NCI-H1436 treated with DMSO at 0.1 percent for 48 hours (cell line): ENCODE results near the gene AMZ1.
"Not testable (repeated sequence)": the region's sequence is repeated elsewhere in the genome, so short reads cannot be mapped to it uniquely, and the experiment has no call there.

Experiments
- DNase-seq: peaks from one replicate; lab custom pipeline; 2025; lab: John Stamatoyannopoulos, UW

AMZ1 gene

DNA sequence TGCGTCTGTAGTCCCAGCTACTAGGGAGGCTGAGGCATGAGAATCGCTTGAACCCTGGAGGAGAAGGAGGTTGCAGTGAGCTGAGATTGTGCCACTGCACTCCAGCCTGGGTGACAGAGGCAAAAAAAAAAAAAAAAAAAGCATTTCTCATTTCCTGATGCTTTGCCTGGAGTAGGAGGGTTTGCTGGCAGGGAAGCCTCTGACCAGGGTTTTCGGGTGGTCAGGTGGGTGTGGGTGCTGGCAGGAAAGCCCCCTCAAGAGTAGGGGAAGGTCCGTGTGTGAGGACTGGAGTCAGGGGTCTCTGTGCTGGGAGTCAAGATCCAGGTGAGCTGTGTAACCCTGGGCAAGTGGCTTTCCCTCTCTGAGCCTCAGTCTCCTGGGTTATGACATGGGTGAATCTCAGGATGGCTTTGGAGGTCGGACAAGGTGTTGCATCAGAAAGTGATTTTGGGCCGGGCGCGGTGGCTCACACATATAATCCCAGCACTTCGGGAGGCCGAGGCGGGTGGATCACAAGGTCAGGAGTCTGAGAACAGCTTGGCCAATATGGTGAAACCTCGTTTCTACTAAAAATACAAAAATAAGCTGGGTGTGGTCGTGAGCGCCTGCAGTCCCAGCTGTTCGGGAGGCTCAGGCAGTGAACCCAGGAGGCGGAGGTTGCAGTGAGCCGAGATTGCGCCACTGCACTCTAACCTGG lies 3.2 kb downstream of the AMZ1 start:
- no peak for DNase-seq

DNA sequence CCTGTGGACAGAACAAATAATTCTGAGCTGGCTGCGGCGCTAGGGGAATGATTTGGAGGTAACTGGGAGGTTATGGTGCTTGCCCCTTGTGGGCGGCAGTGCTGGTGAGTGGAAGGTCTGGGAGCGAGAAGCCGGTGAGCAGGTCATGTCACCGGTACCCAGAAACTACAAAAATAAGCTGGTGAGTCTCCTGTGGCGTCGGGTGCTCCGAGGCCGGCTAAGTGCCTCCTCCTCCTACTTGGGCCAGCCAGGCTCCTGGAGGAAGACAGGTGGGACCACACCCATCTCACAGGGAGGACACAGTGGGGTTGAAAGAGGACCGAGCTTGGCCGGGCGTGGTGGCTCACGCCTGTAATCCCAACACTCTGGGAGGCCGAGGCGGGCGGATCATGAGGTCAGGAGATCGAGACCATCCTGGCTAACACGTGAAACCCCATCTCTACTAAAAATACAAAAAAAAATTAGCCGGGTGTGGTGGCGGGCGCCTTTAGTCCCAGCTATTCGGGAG lies 4.0 kb downstream of the AMZ1 start:
- DNase-seq, result not testable (repeated sequence)

DNA sequence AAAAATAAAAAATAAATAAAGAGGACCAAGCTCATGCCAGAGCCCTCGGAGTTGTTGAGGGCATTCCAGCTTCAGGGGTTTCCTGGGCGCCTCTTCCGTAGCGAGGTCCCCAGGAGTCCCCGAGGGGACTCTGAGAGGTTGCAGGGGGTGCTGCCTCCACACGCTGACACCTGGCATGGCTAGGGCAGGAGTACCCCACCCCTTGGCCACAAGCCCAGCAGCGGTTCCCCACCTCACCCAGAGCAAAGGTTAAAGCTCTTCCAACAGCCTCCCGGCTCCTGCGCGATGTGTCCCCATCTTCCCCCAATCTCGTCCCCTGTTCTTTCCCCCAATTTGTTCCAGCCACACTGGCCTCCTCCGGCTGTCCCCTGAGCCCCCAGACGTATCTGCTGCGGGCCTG lies 4.5 kb downstream of the AMZ1 start:
- no peak for DNase-seq

DNA sequence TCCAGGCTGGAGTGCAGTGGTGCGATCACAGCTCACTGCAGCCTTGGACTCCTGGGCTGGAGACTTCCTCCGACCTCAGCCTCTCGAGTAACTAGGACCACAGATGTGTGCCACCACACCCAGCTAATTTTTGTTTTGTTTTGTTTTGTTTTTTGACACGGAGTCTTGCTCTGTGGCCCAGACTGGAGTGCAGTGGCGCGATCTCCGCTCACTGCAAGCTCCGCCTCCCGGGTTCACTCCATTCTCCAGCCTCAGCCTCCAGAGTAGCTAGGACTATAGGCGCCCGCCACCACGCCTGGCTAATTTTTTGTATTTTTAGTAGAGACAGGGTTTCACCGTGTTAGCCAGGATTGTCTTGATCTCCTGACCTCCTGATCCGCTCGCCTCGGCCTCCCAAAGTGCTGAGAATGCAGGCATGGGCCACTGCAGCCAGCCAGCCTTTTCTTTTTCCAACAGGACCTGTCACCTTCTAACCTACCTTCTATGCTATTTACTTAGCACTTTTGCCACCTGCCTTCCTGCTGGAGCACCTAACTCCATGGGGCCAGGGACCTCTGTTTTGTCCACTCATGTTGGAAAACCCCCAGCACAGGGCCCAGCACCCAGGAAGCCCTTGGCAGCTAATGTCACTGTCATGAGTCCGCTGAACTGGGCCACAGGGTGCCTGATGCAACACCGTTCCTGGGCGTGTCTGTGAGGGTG lies 5.6 kb downstream of the AMZ1 start:
- DNase-seq, result not testable (repeated sequence)

DNA sequence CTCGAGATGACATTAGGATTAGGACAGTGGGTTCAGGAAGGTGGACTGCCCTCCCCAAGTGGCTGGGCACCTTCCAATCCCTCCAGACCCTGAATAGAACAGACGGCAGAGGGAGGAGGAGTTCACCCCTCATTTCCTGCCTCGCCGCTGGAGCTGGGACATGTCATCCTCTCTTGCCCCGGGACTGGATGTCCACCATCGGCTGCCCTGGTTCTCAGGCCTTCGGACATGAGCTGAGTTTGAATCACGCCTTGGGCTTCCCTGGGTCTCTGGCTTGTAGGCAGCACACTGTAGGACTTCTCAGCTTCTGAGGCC lies 6.1 kb downstream of the AMZ1 start:
- not testable (repeated sequence) for DNase-seq

DNA sequence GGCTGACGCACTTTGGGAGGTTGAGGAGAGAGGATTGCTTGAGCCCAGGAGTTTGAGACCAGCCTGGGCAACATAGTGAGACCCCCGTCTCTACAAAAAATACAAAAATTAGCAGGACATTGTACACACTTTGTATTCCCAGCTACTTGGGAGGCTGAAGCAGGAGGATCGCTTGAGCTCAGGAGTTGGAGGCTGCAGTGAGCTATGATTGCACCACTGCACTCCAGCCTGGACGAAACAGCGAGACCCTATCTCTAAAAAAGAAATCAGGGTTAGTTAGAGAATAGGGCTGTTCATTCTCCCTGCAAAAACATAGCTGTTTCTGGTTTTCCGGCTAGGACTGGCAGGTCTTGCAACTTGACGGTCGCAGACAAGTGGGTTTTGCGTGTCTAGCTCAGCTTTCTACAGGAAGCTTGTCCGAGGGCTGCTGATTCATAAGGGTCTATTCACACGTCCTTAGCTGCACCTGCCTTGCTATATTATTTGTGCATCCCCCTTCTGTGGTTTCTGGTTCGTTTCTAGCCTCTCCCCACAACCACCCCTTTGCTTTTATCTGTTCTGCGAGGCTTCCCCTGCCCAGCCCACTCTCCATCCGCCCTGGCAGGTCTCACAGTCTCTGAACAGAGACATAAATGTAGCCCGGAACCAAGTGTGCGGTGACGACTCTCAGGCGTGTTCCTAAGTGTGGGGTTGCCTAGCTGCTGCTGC lies 10.7 kb downstream of the AMZ1 start:
- no peak for DNase-seq

DNA sequence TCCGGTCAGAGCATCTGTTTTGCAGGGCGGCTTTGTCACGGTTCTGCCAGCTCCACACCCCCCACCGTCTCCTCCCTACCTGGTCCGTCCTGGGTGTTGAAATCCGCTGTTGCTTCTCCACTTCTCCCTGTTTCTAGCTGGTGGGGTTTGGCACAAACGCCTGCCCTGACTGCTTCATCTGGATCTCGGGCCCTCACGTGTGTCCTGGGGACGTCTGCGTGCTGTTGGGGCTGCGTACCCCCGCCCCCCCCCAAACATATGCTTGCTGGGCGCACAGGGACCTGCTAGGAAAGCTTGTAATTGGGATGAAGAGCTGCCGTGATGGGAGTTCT lies 11.3 kb downstream of the AMZ1 start:
- no peak for DNase-seq

DNA sequence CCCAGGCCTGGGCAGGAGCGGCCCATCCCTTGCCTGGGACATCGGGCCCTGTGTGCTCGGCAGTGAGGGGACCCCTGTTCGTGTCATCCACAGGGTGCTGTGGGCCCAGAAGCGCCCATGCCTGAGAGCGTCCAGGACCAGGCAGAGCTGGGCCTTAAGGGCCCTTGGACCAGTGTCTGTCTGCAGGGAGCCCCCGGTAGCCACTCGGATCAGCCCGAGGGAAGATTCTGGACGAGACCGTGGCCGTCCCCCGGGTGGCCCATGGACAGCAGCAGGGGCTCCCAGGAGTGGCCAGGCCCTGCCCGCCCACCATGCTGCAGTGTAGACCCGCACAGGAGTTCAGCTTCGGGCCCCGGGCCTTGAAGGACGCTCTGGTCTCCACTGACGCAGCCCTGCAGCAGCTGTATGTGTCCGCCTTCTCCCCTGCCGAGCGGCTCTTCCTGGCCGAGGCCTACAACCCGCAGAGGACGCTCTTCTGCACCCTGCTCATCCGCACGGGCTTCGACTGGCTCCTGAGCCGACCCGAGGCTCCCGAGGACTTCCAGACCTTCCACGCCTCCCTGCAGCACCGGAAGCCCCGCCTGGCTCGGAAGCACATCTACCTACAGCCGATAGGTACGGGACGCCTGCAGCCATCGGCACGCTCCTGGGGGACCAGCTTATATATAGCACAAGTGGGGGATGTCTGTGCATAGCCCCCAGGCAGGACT lies 12.3 kb downstream of the AMZ1 start:
- no peak for DNase-seq

DNA sequence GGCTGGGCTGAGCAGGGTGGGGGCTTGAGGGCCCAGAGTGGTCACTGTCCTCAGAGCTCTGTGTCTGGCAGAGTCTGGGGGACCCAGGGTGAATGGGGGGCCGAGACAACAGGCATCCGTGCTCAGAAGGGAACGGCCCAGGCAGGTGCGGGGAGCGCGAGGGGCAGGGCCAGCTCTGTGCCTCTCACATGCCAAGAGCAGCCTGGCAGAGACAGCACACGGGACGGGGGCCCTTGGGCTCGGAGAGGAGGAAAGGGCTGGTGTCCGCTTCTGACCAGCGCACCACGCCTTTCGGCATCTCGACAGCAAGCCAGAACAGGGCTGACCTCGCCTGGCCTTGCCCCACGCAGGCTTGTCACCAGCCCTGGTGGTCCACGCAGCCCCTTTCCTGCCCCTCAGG lies 13.4 kb downstream of the AMZ1 start:
- DNase-seq, result no peak

DNA sequence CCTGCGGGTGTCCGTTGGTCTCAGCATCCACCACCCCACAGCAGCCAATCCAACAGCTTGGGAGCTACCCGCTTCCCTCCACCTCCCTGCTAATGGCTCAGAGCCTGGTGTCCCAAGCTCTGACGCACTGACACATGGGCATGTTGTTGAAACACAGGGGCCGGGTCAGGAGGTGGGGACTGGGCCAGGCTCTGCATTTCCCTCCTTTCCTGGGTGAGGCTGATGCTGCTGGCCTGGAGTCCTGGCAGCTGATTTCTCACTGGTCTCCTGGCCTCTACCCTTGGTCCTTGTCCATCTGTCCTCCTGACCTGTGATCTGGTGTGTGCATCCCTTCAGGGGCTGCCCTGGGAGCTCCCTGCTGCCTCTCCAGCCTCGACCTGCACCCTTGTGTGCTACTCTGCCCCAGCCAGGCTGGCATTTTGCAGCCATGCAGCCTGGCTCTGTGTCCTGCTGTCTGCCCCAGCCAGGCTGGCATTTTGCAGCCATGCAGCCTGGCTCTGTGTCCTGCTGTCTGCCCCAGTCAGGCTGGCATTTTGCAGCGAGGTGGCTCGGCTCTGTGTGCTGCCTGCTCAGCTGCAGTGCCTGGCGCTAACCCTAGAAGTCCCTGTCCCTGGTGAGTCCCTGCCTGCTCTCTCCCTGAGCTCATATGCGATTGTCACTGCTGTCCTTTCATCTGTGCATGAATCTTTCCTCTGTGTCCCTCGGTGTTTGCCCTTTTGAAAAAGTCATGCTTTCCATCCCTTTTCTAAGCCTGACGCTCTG lies 14.0 kb downstream of the AMZ1 start:
- no peak for DNase-seq

DNA sequence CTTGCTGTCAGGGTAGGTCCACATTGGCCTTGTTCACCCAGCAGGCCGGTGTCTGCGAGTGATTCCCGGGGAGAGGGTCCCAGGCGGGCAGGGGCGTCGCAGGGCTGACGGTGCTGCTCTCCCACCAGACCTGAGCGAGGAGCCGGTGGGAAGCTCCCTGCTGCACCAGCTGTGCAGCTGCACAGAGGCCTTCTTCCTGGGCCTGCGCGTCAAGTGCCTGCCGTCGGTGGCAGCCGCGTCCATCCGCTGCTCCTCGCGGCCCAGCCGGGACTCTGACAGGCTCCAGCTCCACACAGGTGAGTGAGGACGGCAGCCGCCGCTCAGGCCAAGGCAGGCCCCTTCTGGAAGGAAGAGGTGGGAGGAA lies 14.6 kb downstream of the AMZ1 start:
- DNase-seq, result no peak

DNA sequence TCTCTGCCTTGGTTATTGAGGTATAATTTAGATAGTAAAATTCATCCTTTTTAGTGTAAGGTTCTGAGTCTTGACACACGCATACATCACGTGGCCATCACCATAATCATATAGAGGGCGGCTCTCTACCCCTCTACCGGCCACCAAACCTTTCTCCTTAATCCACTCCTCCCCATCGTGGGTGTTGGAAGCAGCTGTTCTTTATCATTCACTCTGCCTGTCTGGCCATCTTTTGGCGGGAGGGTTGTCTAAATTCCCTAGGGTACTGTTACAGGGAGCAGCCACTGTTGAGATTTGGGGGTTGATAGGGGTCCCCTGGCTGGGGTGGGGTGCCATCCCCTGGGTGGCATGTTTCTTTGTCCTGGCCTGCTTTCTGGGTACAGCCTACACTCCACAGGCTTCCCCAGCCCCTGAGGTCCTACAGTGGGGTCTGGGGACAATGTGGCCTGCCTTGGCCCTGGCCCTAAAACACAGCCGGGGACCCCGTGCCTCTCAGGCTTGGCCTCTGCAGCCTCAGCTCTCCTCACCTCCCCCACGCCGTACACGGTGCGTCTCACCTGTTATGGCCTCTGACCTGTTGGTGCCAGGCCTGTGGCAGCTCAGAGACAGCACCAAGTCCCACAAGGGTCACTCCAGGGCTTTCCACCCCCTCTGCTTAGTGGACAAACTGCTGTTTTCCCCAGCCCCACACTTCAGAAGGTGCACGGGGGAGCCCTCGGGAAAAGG lies 17.5 kb downstream of the AMZ1 start:
- DNase-seq, result no peak

DNA sequence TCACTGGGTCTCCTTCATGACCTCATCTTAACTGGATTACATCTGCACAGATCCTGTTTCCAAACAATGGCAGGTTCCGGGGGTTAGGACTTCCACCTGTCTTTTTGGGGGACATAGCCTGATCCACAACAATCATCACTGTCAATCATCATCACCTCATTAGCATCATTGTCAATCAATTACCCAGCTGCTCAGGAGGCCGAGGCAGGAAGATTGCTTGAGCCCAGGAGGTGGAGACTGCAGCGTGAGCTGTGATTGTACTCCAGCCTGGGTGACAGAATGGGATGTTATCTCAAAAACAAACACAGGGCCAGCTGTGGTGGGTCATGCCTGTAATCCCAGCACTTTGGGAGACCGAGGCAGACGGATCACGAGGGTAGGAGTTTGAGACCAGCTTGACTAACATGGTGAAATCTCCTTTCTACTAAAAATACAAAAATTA lies 18.7 kb downstream of the AMZ1 start:
- DNase-seq, result no peak

DNA sequence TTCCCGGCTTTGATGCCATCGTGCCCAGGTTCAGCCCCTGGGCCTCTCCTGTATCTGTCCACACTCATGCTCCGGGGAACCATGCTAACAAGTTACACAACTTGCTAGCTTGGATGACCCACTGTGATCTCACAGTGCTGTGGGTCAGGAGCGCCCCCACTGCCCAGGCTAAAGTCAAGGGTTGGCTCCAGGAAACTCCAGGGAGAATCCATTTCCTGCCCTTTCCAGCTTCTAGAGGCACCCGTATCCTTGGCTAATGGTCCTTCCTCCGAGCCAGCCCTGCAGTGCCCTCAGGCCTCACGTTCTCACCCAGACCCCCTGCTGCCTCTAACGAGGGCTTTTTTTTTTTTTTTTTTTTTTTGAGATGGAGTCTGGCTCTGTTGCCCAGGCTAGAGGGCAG lies 19.5 kb downstream of the AMZ1 start:
- DNase-seq, result no peak

DNA sequence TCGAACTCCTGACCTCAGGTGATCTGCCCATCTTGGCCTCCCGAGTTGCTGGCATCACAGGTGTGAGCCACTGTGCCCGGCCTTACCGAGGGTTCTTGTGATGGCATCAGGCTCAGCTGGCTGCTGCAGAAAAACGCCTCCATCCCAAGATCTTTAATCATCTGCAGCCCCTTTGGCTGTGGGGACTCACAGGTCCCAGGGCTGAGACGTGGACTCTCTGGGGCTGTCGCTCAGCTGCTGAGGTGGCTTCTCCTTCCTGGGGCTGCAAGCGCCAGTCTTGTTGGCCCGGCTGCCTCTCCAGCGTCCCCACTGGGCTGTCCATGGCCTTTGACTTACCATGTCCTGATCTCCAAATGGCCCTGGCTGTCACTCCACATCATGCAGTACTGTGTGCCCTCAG lies 20.0 kb downstream of the AMZ1 start:
- no peak for DNase-seq

DNA sequence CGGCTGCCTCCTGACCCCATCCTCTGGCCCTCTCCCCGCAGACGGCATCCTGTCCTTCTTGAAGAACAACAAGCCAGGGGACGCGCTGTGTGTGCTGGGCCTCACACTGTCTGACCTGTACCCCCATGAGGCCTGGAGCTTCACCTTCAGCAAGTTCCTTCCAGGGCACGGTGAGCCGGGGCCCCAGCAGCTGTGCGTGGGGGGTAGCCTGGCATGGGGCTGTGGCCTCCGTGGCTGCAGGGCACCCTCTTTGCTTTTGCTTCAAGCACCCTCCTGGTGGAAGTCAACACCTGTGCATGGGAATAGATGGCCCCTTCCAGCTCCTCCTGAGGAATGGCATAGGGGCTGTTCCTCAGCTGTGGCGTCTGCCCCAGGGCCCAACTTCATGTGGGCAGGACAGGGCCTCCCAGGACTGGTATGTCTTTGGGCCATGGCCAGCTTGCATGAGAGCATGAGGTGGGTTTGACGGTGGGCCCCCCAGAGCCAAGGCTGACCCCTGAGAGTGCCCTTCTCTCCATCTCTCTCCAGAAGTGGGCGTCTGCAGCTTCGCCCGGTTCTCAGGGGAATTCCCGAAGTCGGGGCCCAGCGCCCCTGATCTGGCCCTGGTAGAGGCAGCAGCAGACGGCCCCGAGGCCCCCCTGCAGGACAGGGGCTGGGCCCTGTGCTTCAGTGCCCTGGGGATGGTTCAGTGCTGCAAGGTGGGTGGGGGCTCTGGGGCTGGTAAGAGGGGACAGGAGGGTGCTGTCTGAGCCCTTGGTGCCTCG lies 20.7 kb downstream of the AMZ1 start:
- no peak for DNase-seq

DNA sequence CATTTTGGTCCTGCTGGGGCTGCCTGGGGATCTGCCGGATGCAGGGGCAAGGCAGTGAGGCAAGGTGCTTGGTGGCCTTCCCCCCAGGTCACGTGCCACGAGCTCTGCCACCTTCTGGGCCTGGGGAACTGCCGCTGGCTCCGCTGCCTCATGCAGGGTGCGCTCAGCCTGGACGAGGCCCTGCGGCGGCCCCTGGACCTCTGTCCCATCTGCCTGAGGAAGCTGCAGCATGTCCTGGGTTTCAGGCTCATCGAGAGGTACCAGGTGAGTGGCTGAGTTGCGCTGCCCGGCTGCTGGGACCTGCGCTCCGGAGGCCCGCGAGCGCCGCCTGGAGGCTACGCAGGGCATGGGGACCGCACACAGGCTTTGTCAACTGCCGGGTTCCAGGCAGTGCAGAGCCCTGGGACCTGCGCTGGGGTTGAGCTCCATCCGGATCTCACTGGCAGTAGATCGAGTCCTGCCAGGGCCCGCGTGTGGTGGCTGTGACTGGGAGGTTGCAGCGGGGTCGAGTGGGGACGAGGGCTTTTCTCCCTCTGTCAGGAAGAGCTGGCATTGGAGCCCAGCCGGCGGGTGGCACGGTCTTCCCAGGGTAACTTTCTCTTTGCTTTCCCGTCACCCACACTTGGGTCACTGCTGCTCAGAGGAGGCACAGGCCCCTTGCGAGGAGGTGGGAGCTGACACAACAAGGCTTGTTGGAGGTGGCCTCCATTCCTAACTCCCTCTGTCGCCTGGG lies 21.7 kb downstream of the AMZ1 start:
- no peak for DNase-seq

DNA sequence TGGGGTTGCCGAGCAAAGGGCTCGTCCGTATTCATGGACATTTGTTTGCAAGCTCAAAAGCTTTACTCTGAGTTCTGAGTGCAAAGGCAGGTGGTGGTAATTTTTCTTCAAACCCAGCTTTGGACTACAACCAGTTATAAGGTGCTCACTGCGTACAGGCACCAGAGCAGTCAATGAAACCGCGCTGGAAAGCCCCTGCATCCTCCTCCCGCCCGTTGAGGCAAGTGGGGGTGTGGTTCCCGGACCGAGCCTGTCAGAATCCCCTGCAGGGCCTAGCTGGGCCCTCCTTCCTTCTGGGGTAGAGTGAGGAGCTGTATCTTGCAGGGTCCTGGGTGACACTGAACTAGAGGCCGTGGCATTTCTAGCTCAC lies 22.3 kb downstream of the AMZ1 start:
- no peak for DNase-seq

DNA sequence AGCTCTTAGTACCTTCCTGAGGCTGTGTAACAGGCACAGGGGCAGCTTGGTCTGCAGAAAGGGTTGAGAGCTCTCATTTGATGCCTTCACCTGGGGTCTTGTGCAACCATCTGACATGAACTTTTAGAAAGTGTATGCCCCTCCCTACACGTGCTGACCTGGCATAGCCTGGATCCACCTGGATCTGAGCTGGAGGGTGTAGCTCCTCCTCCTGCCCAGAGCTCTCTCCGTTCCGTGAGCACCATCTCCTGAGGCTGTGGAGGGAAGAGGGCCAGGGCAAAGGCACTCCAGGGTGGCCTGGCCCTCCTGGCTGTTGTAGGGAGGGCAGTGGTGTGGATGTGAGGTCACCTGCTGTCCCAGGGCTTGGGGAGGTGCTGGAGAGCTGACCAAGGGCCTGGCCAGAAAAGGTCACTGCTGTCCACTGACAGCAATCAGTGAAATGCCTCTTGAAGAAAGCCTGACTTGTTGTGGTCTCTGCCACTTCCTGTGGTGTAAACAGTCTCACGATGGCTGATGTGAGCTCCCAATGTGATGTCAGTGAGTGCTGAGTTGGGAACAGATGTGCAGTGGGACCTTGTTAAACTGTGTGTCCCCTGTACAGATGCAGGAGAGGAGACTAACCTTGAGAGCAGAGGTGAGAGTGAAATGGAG lies 23.0 kb downstream of the AMZ1 start:
- DNase-seq, result no peak
